T1000 (cell line): ENCODE results near the gene GCK.
"Not testable (repeated sequence)": the region's sequence is repeated elsewhere in the genome, so short reads cannot be mapped to it uniquely, and the experiment has no call there.

Experiments used
- DNase-seq: peaks from one replicate; lab custom pipeline; 2025; ENCODE audit warnings: mixed read lengths; lab: John Stamatoyannopoulos, UW

The GCK gene

DNA sequence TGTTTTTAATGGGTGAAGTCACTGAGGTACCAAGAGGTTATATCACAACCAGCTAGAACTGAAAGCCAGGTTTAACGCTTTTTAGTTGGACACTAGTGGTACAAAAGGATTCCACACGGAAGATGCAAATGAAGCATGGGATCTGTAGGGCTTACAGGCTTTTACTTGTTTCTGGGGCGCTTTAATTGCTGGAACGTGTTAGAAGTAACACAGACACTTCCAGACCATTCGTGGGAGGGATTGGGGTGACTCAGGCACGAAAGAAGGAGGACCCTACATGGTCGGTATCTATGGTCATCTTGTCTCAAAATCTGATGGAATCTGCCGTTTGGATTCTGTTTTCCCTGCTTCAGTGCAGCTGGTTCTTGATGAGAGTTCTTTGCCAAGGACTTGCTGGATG is 12.6 kb upstream of the GCK start:
- no peak for DNase-seq

DNA sequence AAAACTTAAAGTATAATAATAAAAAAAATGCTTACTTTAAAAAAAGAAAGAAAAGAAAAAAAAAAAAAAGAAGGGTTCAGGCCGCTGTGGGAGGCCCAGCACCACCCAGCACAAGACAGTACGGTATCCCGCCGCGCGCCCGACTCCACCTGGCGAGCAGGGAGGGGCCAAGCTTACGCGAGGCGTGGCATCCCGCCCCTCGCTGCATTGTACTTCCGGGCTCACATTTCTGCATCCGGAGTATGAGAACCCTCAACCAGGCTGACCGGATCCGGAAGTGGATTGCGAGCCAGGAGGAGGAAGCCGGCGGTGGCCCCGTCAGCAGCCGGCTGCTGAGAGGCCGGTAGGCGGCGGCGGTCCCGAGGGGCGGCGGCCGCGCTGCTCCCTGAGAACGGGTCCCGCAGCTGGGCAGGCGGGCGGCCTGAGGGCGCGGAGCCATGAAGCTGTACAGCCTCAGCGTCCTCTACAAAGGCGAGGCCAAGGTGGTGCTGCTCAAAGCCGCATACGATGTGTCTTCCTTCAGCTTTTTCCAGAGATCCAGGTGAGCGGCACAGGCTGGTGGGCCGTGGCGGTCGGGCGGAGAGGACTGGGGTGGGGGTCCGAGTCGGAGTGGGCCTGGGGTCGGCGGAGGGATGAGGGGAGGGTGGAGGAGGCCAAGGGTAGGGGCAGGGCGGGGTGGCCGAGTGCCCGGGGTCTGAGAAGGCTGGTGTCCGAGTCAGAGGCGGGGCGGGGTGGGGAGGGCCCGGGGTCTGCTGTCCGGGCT is 11.6 kb upstream of the GCK start, which contains the start of gene YKT6:
Gene YKT6 (plus strand): TSS at position 280 of the 763 bp plus-strand sequence. CDS start 158 bp downstream, at position 438.
- peak; percentile 80 for DNase-seq

DNA sequence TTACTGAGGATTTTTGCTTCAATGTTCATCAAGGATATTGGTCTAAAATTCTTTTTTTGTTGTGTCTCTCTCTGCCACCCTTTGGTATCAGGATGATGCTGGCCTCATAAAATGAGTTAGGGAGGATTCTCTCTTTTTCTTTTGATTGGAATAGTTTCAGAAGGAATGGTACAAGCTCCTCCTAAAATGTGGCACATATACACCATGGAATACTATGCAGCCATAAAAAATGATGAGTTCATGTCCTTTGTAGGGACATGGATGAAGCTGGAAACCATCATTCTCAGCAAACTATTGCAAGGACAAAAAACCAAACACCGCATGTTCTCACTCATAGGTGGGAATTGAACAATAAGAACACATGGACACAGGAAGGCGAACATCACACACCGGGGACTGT is 10.9 kb upstream of the GCK start:
- DNase-seq, result not testable (repeated sequence)

DNA sequence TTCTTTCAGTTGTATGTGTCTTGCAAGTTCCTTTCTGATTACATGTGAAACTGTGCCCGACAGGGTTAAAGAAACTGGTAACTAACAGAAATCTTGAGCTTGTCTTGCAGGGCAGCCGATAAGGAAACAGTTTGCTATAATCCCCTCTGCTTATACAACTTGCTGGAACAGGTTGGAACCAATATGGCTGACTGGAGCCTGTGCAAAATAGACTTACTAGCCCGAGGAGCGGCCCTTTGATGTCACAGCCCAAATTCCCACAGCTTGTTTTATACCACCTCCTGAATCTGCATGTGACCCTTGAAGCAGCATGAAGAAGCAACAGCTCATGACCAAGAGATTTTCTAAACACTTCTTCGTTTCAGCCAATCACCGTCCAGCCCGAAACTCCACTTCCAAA is 8.2 kb upstream of the GCK start:
- DNase-seq, result no peak

DNA sequence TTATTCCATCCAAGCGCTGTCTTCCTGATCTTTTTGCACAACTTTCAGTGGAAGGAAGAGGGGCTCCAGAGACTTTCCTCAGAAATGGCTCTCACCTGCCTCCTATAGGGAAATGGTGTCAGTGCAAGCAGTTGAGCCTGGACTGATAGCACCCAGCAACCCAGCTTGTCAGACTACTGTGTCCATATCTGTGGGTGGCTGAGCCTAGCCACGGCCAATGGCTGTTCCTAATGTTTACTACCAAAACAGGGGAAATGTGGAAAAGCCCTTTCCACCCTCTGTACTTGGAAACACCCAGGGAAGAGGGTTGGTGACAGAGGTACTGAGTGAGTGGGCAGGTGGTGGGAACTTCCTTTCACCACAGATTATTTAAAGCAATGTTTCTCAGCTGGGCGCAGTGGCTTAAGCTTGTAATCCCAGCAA is 7.2 kb upstream of the GCK start:
- peak; percentile 30 for DNase-seq

DNA sequence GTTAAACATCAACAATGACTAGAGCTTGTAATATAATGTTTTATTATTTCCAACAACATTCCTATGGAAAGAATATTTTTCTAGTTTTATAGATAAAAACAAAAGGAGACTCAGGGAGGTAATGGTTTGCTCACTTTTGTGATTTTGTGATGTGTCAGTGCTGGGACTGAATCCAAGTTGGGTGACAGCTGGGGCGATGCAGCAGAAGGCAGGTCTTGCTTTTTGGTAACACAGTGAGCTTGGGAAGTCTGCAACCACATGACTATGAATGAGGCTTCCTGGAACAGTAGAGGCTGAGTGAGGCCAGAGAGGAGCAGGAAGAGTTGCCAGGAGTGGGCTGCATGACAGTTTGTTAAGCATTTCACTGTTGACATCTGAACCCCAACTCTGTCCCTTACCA is 6.7 kb upstream of the GCK start:
- no peak for DNase-seq

DNA sequence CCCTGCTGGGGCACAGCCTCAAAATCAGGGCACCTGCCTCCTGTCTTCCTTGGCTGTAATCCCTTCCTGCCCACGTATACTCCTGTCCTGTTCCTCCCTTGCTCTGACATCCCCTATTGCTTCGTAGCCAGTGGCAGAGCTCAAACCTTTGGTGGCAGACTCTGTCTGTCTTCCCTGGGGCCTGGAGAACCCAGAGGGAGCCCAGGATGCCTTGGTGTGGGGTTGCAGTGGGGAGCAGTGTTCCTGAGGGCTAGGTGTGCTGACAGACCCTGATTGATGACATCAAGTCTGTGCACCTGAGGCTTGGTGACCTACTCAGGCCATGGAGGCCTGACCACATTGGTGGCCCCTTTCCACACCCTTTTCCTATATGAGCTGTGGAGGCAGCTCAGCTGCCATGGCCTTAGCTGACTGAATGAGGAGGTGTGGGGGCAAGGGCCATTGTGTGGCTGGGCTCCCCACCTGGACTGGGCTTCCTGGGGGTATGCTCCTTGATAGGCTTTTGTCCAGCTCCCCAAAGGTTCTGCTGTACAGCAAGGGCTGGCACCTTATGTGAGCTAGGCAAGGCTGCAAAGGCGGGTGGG is 5.4 kb upstream of the GCK start:
- no peak for DNase-seq

DNA sequence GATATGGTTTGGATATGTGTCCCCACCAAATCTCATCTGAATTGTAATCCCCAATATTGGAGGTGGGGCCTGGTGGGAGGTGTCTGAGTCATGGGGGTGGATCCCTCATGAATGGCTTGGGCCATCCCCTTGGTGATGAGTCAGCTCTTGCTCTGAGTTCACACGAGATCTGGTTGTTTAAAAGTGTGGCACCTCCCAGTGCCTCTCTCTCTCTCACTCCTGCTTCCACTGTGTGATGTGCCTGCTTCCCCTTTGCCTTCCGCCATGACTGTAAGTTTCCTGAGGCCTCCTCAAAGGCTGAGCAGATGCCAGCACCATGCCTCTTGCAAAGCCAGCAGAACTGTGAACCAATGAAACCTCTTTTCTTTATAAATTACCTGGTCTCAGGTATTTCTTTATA is 4.8 kb upstream of the GCK start:
- no peak for DNase-seq

DNA sequence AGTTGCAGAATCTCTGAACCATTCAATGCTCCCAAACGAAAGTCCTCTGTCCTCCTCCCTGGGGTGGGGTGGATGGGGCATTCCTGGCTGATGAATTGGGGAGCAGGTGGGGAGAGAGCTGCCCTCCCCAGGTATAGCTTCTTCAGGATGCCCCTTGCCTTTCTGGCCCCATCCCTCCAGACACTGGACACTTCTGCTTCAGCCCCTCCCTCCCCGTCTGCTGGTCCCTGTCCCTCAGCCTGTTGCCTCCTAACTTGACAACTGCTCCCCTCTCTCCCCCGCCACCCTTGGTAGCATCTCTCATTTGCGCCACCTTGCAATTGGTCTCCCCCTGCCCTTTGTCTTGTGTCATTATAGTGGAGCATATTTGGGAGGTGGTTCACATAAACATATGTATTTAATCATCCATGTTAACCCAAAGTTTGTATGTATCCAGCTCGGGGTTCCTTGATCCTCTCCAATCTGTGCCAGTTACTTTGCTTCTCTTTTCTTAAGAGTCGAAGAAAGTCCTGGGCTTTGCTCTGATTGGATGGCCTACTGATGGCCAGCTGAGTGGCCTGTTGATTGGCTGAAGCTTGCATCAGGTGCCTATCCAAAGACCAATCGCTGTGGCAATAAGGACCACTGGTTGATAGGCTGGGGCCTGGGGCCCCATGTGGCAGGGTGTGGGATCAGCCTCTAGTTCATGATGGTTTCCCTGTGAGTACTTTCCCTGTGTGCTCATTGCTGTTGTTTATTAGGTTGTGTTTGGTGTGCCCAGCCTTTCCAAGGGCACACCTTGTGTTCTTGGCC is 4.0 kb upstream of the GCK start:
- DNase-seq, result no peak

DNA sequence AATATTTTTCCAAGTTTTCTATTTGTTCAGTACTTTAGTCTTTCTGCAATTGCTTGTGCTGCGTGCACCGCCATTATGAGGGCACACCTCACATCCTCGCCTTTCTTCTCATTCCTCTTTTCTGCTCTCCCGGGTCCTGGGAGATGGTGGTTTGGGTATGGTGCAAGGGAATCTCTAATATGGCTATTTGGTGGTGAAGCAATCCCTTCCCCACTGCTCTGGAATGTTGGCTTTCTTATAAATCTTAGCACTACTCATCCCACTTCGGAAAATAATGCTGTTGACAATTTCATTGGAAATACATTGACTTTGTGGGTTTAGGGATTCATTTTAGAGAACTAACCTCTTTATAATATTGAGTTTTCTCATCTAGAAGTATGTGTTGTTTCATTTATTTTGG is 1.9 kb upstream of the GCK start:
- DNase-seq, result no peak

DNA sequence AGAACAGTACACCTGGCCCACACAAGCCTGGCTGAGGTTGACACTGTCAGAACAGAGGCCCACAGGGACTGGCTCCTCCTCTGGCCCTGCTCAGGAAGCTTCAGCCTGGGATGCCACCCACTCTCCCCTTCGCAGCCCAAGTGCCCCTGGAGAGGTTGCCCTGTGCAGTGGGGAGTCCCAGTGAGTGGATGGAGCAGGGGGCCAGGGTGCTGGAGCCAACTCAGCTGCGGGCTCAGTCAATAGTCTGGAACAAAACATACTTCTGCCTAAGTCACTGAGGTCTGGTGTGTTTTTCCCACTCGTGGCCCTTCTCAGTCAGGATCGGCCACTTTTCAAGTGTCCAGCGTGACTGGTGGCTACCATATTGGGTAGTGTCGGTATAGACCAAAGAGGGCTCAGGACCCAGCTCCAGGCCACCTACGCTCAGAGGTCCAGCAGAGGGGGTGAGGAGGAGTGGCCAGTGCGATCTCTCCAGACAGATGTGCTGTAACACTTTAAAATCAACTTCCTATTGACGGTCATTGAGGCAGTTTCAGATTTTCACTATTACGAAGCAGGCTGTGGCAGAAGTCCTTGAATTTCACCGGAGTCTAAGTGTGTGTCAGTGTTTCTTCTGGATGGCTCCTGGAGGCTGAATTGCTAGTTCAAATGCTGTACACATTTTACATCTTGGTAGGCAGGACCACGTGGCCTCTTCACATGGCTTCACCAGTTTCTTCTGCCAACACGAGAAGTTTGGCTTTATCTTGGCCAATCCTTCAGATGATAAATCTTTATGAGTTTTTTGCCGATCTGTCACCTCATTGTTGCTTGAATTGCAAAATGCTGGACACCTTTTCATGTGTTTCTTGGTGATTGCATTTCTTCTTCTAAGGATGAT is 994 bp upstream of the GCK start:
- DNase-seq, result no peak

DNA sequence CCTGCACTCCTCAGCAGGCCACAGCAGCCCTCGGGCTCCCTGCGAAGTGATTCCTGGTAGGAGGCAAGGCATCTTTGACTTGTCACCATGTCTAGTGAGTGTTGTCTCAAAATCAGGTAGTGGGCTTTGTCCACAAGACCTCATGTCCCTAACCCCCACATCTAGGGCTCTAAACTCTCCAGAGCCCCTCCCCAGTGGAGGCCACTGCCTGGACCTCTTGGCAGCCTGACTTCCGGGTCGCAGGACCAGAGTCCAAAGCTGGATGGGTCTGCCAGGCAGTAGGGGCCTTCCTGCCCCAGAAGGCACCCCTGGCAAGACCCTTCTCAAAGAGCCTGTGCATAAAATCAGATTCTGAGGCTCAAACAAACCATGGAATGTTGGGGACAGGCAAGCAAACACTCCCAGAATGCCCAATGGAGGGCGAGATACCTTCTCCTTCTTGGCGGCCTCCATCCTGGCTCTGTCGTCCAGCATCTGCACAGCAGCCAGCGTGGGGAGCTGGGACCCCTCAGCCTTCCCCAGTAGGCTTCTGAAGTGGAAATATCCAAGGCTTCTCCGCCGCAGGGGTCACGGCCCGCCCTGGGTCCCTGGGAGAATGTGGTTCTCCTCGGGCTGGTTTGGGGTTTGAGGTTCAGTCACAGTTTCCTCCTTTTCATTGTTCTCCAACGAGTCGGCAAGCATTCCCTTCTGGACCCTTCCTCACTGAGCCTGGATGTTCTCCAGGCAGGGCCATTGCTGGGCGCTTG is 586 bp downstream of the GCK start:
- DNase-seq, result no peak

DNA sequence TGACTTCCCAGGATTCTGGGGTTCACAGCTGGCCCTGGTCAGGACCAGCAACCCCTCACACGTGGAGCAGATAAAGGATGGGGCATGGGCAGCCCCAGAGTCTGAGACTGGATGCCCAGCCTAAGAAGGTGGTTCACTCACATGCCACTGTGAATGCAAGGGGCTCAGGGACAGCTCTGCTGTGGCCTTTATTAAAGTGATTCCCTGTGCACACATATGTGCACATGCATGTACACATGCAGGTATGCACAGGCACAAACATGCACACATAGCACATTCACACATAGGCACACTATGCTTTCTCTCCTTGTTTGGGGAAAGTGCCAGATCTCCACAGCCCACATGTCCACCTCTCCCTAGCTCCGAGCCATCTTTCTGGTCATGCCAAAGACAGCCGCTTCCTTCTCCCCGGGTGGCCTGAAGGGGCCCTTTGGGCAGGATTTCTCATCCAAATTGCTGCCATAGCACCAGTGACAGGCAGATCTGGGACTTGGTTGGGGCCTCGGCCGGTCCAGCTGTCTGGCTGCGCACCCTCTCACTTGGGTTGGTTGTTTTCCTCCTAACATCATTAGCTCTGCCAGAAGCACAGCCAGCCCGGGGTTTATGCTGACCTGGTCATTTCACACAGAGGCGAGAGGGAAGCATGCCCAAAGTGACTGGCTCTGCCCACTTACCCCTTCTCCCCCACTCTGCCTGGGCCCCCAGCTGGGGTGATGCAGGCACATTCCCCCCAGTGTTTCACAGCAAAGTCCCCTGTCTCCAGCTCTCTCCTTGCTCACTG is 1.4 kb downstream of the GCK start:
- DNase-seq, result no peak

DNA sequence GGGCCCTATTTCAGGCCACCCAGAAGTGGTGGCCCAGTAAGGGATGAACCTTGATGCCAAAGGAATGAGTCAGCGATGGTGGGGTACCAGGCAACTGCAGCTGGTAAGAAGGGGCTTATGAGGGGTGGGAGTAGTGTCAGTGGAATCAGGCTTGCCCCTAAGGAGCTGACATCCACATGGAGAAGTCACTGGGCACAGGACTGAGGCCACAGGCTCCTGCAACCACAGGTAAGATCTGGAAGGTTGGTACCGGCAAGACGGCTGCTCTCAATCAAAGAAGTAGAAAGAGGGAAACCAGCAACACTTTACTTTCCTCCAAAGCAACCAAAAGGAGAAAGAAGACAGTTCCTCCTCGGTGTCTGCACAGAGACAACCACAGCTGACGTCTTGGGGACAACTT is 2.5 kb downstream of the GCK start:
- DNase-seq, result no peak

DNA sequence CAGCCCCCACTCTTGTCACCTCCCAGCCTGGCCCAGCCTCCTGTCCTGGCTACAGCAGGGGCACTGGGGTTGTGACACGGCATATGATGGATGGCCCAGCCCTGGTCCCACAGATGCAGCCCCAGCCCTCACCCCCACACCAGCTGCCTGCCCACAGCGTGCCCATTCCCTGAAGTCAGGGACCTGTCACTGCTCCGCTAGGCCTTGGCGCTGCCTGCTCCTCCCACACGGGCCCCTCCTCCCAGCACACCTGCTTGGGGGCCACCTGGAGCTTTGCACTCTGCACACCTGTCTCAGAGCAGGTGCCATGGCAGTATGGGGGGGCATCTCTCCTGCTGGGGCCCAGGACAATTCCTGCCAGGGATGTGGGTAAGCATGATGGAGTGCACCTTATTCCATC is 3.5 kb downstream of the GCK start:
- DNase-seq, result no peak

DNA sequence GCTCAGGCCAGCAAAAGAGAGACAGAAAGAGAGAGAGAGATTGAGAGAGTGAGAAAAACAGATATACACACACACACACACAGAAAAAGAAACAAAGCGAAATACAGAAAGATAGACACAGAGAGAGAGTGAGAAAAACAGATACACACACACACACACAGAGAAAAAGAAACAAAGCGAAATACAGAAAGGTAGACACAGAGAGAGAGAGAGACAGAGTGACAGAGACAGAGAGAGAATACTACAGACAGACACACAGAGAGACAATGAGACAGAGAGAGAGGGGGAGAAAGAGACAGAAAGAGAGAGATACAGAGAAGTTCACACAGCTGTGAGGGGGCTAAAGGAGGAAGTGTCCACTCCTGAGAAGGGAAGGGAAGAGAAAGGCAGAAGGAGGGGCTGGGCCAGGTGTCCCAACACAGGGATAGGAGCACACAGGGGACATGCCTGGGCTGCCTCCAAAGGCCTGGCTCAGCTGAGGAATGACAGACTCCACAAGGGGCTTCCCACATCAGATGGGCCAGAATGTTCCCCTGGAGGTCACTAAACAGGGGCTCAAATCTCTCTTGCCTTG is 4.3 kb downstream of the GCK start:
- no peak for DNase-seq

DNA sequence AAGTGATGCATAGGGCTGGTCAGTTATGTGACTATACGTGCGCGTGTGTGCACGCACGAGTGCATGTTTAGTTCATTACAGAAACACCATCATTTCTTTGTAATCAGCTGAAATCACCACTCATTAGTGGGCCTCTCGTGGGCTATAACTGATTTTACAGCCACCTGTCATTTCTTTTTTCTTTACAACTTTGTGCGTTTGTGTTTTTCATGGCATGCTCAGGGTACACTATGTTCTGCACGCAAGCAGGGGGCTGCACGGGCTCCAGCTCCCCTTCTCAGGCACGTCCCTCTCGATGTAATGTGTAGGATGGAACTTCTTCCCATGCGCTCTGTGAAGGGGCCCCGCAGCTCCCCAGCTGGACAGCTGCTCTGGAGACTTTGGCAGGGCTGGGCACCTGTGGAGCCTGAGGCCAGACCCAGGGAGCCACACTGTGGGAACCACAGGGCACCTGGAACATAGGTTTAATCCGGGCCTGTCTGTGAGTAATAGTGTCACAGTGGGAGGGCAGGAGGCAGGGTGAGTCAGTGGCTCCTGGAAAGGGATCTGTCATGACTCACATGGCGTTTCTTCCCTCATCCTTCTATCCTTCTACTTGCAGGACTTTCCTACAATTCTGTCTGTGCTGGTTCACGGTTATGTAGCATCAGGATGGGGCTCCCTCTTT is 4.9 kb downstream of the GCK start:
- DNase-seq, result peak; percentile 70

DNA sequence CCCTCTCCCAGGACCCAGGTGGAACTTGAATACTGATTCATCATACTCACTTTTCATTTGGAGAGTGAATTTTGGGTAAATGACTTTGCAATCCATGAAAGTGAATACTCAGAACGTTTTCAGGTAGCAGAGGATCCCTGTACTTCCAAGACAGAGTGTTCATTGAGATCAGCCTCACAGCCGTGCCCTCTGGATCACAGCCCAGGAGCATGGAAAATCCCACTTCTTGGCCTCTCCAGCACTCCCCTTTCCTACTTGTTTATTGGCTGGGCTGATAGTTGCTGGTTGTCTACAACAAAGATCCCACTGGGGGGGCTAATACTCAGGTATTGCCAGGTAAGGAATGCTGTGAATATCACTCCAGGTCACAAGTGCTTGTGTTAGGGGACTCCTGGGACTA is 5.9 kb downstream of the GCK start:
- DNase-seq, result no peak

DNA sequence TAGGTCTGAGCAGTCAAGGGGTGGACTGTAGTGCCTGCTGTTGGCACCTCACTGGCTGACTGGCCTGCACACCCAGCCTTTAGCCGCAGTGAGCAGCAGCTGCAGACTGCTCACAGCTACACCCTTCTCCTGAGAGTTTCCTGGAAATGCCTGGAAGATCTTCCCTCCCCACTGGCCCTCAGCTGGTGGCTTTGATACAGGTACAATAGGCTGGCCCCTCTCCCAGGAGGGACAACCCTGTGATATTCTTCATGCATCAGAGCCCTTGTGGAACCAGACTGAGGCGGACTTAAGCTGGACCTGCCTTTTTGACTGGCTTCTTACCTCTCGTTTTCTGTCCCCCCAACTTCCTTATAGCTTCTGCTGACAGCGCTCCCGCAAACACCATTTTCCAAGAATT is 6.4 kb downstream of the GCK start:
- no peak for DNase-seq

DNA sequence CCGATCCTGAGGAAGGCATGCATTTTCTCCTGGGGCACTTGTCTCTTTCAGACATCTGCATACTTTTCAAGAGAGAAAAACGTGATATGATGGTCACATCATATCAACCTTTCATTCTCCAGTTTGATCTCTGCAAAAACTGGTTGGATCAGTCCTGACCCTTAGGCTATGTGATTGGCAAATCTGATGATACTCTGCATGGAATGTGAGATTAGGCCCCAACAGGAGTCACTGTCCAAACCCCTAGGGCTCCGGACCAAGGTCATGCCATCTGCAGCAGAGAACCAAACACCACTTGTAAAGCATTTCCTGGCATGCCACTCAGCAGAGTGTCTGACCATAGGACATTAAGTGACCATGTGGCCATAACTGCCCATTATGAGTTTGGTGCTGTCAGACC is 8.6 kb downstream of the GCK start:
- DNase-seq, result no peak
